Posterior cingulate gyrus (tissue), 11 donors: ENCODE measurements around the gene FKBP2.
"Not testable (repeated sequence)": the region's sequence is repeated elsewhere in the genome, so short reads cannot be mapped to it uniquely, and the experiment has no call there.

Experiments used
- DNase-seq, 10 donors: peaks; one replicate each; pipeline versions ENCODE4 v3.0.0 to v3.0.0-alpha.2; 2020 to 2021; ENCODE audit warnings: mixed read lengths in 3 of 10
- intact Hi-C: fragments of 100-400 bp; cut with DNase I; formaldehyde crosslinking; loops from one replicate; pipeline ENCODE4 v1.15.1; 2023

Gene FKBP2

DNA sequence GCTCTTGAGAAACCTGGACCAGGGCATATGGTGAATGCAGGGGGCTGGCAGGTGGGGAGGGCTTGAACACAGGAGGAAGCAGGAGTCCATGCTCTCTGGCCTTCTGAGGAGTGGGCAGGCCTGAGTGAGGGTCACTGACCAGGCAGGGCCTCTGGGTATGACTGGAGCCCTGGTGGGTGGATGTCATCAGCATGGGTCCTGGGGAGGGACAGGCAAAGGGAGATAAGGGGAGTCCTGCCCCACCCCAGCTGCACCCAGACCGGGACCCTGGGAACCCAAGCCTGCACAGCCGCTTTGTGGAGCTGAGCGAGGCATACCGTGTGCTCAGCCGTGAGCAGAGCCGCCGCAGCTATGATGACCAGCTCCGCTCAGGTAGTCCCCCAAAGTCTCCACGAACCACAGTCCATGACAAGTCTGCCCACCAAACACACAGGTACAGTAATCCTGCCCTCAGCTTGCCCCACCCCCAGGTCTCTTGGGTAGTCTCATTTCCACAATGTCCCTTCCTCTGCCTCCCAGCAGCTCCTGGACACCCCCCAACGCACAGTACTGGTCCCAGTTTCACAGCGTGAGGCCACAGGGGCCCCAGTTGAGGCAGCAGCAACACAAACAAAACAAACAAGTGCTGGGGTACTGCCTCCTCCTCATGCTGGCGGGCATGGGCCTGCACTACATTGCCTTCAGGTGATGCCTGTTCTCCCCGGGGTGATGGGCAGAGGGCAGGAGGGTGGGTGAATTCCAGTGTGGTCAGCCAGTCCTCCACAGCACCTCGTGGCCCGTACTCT is 8.5 kb upstream of the FKBP2 start:
- intact Hi-C loops, result loop anchor here (10.0 kb wide), 1 partner anchor 48 kb away; the partner anchor contains the start of gene STIP1
- DNase-seq, result no peak

DNA sequence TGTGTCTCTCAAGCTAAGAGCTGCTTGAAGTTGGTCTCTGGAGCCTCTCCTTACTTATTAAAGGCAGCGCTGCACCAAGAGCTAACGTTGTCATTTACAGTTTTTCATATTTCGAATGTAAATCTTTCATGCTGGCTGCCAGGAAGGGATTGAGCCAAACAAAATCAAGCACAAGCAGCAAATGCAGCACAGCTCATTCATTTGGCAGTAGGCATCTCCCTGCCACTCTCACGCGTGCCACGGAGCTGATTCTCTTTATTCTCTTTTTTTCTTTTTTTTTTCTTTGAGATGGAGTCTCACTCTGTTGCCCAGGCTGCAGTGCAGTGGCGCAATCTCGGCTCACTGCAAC is 8.0 kb upstream of the FKBP2 start:
- no peak for DNase-seq
- intact Hi-C loops, result loop anchor here (10.0 kb wide), 1 partner anchor 48 kb away; the partner anchor contains the start of gene STIP1

DNA sequence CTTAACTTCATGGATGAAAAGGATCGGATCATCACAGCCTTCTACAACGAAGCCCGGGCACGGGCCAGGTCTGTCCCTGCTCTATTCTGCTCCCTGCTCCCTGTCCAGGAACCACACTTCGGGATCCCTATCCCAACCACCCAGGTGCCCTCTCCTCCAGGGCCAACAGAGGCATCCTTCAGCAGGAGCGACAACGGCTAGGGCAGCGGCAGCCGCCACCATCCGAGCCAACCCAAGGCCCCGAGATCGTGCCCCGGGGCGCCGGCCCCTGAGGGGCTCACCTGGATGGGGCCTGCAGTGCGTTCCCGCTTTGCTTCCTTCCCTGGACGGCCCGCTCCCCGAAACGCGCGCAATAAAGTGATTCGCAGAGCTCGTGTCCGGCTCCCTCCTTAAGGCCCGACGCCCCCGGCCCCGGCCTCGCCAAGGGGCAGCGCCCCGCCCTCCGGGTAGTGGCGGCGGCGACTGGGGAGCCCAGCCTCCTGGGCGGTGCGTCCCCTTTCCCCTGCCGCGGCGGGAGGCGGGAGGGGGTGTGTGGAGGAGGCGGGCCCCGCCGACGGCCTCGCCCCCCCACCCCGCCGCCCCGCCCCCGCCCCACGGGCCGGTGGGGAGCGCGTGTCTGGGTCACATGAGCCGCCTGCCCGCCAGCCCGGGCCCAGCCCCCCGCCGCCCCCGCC is 6.8 kb upstream of the FKBP2 start, which contains the start of gene VEGFB:
TSS of gene VEGFB (plus strand) at position 672 of the 674 bp plus-strand sequence. CDS start 250 bp downstream, outside the sequence.
- DNase-seq, result peak in 7 of 10 donors; percentile 47 to 94 (median 73)
- intact Hi-C loops, result loop anchor here (10.0 kb wide), 1 partner anchor 49 kb away; the partner anchor contains the start of gene STIP1

DNA sequence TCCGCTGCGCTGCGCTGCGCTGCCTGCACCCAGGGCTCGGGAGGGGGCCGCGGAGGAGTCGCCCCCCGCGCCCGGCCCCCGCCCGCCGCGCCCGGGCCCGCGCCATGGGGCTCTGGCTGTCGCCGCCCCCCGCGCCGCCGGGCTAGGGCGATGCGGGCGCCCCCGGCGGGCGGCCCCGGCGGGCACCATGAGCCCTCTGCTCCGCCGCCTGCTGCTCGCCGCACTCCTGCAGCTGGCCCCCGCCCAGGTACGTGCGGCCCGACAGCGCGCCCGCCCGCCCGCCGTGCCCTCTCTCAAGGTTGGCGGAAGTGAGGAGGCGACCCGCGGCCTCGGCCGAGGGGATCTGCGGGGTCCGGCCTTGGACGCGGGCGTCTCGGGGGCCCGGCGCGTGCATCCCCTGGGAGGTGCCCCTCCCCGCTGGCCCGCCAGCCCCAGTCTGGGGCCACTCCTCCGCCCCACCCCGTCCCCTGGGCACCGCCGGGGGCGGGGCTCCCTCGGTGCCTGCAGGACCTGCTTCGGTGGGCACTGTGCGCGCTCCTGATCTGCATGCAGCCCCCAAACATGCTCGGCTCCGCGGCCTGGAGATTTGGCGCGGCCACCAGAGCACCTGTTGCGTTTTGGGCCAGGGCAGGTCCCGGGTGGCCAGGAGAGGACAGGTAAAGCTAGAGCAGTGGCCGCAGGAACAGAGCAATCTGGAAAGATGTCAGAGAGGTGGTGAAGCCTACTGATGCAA is 6.1 kb upstream of the FKBP2 start:
- DNase-seq, result peak in 2 of 10 donors; percentile 45 to 90
- intact Hi-C loops, result loop anchor here (10.0 kb wide), 1 partner anchor 50 kb away; the partner anchor contains the start of gene STIP1

DNA sequence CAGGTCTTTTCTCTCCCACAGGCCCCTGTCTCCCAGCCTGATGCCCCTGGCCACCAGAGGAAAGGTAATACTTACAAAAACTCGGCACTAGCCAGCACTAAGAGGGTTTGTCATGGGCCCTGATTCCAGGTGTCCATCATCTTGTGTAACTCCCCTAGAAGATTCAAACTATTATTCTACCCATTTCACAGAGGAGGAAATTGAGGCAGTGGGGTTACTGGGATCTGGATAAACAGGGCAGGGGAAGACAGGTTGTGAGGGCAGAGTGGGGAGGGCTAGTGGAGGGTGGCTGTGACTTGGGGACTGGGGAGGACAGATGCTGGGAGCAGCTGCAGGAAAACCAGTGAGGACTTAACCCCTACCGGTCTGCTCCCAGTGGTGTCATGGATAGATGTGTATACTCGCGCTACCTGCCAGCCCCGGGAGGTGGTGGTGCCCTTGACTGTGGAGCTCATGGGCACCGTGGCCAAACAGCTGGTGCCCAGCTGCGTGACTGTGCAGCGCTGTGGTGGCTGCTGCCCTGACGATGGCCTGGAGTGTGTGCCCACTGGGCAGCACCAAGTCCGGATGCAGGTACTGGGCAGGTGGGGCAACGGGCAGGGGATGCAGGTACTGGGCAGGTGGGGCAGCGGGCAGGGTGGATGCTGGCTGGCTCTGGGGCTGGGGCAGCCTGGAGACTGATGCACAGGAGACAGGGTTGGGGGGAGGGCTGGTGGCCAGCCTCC is 5.3 kb upstream of the FKBP2 start:
- intact Hi-C loops, result loop anchor here (10.0 kb wide), 1 partner anchor 51 kb away; the partner anchor contains the start of gene STIP1
- DNase-seq, result no peak

DNA sequence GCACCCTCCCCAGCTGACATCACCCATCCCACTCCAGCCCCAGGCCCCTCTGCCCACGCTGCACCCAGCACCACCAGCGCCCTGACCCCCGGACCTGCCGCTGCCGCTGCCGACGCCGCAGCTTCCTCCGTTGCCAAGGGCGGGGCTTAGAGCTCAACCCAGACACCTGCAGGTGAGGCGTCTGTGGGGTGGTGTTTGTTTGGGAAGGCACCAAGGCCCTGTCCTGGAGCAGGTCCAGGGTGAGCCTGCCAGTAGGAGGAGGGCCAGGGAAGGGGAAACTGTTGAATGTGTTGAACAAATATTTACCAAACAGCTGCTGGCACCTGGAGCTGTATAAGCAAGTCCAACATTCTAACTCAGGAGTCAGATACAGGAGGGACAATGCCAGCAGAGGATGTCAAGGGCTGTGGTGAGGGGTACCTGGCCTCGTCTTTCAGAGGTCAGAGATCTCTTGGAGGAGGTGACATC is 3.4 kb upstream of the FKBP2 start:
- intact Hi-C loops, result loop anchor here (10.0 kb wide), 1 partner anchor 53 kb away; the partner anchor contains the start of gene STIP1
- DNase-seq, result no peak

DNA sequence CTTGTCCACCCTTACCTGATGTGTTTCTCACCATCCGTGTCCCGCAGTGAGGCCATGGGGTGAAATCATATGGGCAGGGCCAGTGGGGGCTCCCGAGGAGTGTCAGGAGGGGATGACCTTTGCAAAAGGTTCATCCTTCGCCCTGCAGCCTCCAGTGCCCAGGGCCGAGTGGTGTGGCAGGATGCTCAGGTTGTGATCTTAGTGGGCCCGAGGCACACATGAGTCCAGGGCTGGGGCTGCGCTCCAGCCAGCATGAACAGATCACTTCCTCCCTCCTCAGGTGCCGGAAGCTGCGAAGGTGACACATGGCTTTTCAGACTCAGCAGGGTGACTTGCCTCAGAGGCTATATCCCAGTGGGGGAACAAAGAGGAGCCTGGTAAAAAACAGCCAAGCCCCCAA is 2.8 kb upstream of the FKBP2 start:
- intact Hi-C loops, result loop anchor here (10.0 kb wide), 1 partner anchor 53 kb away; the partner anchor contains the start of gene STIP1
- no peak for DNase-seq

DNA sequence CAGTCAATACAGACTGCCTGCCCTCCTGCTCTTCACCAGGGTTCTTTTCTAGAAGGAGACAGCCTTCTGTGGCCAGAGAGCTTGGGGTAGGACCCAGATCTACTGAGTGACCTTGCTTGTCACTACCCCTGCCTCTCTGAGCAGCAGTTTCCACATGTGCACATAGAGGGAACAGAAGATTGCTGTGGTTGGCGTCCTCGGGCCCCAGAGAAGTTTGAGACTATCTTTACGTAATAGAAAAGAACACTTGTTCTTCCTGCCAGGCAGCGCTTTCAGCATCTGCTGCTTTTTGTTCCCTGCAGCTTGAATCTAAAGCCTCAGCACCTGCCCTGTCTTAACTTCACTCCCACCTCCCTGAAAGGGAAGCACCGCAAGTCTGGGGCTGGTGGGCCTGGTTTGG is 1.9 kb upstream of the FKBP2 start:
- DNase-seq, result no peak
- intact Hi-C loops, result loop anchor here (10.0 kb wide), 1 partner anchor 54 kb away; the partner anchor contains the start of gene STIP1

DNA sequence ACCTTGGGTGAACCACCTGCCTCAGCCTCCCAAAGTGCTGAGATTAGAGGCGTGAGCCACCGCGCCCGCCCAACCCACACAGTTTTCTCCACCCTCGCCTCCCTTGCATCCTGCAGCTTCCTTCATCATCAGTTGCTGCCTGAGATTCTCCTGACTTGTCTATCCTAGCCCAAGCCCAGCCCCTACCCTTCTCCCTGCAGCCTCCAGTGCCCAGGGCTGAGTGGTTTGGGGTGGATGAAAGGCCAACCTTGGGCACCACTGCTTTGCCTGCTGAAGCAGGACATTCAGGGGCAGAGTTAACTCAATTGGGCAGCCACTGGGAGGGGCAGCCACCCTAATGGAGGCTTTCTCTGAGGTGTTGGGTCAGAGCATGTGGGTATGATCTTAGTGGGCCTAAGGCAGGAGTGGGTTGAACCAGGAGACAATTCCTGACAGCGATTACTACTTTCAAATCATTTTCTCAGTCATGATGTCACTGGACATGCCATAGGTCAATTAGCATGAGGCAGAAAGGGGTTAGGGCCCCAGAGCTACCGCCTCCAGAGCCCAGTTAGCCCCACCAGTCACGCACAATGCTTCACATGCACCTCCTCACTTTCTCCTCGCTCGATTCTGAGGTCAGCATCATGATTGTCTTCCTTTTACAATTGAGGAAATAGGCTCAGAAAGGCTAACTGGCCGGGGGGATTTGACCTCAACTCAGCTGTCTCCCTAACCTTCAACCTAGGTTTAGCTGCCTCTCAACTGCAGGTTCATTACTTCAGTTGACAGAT is 1.0 kb upstream of the FKBP2 start:
- intact Hi-C loops, result loop anchor here (10.0 kb wide), 1 partner anchor 55 kb away; the partner anchor contains the start of gene STIP1
- no peak for DNase-seq

DNA sequence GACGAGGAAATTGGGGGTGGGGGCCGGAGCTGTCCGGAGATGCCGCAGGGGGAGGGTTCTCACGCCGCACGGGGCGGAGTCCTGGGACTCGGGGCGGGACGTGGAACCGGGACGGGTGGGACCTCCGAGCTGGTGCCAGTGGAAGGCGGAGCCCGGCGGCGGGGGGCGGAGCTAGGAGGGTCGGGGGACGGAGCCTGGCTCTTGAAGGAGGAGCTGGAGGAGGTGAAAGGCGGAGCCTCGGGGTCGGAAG is 271 bp downstream of the FKBP2 start:
- peak in 6 of 10 donors; percentile 99 to 100 (median 100) for DNase-seq
- intact Hi-C loops, result no loop called here

DNA sequence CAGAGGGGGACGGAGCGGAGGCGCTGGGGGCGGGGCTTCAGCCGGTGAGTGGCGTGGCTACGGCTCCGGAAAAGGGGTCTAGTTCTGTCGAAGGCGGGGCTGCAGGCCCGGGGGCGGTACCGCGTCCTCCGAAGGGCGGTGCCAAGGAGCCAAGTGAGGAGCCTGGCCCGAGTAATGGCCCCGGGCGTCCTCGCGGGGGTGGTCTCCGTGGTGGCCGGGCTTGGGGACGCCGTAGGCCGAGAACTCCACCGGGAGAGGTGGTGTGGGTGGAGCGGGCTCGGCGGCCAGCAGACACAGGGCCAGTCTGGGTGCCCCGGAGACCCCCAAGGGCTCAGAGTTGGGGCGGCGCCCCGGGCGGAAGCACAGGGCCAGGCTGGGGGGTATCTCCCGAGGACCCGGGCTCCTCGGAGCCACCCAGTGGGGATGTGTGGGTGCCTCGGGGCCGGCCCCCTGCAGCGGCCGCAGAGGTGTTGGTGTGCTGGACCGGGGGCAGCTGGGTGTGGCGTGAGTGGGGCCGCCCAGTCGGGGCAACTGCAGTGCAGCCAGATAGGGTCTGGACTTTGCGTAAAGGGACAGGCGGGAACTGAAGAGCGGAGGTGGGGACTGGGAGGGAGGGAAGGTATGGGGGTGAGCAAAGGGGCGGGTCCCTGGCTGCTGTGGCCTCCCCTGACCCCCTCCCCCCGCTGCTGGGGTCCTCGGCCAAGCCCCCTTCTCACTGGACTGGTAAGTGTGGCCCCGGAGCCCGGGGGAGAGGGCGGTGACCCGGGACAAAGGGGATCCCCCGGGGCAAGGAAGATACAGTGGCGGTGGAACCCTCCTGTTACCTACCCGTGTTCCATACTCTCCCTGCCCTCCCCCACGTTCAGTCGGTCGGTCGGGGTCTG is 838 bp downstream of the FKBP2 start:
- DNase-seq, result peak in 5 of 10 donors; percentile 89 to 100 (median 100)

DNA sequence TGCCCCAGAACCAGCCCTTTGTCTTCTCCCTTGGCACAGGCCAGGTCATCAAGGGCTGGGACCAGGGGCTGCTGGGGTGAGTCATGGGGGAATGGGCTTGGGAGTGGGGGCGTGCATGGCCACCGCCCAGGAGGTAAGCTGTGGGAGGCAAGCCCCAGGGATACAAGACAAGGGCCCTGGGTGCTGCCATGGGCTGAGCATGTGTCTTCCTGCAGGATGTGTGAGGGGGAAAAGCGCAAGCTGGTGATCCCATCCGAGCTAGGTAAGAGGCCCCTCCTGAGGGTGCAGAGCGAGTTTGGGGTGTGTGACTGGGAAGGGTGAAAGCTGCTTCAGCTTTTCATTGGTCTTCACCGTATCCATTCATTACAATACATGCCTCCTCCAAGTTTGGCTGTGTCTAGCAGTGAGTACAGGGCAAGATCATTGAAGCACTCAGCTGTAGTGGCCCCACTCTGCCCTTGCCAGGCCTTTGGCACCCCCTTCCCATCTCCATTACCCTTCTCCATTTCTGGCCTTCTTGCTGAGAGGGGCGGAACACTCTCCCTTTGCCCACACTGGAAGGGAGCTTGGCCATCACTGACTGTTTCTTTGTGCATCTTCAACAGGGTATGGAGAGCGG is 2.5 kb downstream of the FKBP2 start:
- intact Hi-C loops, result no loop called here
- no peak for DNase-seq

More for the DNA sequence above, 838 bp downstream of the FKBP2 start:
- intact Hi-C loops, result no loop called here

DNA sequence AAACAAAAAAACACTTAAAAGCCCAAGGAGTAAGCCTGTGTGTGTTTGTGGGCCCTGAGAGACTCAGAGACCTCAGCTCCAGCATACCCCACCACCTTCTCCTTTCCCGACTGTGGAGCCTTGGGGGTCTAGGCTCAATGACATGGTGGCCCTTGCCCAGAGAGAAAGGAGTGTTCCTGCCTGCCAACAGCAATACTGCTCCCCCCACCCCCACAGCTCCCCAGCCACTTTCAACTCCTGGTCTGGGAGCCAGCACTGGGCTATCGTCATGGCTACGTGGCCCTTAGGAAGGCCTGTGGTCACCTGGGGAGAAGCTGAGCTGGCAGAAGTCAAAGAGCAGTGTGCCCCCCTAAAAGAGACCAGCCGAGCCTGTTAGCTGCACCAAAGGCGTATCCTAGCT is 3.2 kb downstream of the FKBP2 start:
- no peak for DNase-seq
- intact Hi-C loops, result no loop called here

DNA sequence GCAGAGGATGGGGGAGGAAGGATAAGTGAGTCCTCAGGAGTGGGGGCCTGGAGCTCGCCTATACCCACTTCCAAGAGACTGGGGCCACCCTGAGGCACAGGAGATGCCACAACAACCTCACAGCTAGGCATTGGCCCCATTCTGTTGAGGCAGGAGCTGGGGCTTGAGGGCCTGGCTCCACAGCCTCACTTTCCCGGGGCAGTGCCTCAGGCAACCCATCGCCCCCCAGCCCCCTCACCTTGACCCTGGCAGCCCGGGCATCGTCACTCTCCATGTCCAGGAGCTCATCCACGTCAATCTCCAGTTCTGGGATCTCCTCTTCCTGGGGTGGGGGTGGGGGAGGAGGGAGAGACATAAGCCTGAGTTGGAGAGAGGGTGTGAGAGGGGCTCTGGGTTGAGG is 4.1 kb downstream of the FKBP2 start:
- no peak for DNase-seq
- intact Hi-C loops, result no loop called here

DNA sequence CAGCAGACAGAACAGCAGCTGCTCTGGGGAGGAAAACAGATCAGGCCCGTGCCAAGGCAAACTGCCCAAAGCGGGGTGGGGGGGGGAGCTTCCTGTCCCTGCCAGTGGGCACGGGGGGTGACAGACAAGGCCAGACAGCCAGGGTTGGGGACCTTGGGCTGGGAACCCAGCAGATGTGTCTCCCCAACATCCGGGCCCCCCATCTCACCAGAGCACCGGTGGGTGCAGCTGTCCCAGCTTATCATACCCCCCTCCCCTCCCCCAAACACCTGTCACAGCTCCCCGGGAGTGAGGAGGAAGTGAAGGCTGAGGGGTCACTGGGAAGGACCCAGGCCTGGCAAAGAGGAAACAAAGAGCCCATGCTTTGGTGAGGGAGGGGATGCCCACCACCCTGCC is 4.5 kb downstream of the FKBP2 start:
- intact Hi-C loops, result no loop called here
- DNase-seq, result peak in 3 of 10 donors; percentile 49 to 81 (median 52)

DNA sequence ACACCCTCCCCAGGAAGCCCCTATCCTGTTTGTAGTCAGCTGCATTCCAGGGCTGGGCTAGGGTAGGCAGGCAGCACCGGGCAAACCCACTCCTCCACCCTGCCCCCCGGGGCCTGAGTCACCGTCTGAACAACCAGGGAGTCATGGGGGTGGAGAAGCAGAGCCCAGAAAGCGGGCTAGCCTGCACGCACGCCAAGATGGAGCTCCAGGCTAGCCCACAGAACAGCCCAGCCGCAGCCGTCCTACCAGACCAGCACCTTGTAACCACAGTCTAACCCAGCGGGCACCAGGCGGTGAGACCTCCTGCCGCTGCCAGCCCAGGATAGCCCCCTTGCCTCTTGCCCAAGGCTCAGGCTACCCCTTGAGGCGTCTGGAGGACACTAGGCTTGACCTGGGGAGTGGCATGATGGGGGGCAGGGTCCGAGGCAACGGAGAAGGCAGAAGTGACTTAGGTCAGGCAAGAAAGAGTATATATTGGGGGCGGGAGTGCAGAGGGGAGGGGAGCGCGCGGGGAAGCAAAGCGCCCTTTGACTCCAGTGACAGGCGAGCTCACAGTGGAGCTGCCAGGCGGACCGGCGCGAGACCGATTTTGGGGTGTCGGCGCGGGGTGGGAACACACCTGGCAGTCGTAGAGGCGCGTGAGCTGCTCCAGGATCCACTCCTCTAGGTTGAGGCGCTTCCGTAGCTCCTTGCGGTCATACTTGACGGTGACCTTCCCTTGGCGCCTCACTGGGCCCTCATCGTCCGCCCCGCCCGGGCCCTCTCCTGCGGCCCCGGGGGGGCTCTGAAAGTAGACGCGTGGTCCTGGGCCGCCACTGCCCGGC is 5.1 kb downstream of the FKBP2 start:
- intact Hi-C loops, result no loop called here
- peak in 2 of 10 donors; percentile 57 to 80 for DNase-seq

DNA sequence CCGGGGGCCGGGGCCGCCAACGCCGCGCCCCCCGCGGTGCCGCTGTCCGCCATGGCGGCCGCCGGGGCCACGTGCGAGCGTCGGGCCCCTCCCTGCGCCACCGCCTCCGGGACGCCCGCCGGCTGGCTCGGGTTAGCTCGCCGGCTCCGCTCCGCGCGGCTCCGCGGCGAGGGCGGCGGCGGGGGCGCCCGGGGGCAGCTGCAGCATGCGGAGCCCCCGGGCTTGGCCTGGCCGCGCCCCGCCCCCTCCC is 5.7 kb downstream of the FKBP2 start:
- intact Hi-C loops, DNase-seq: not testable (repeated sequence)
